G401 (cell line): ENCODE measurements around the gene HSPBP1. TPM values are rescaled to one million over a fixed set of nuclear protein-coding genes. Genes with fewer than 3 reads are reported as not detected.

Source experiments
- DNase-seq: peaks from one replicate; pipeline ENCODE4 v3.0.0-alpha.2; 2015; ENCODE audit warnings: low spot score
- in situ Hi-C: cut with HindIII; loops from 2 replicates; pipeline ENCODE4 v1.10.0; 2016; ENCODE audit warnings: low sequenced_read_pairs, mixed read lengths
- total RNA-seq: library from RNA; depleted of rRNA; stranded (reverse); fragments of >200 nt; shearing (Covaris generic); gene quantifications from 2 replicates; pipeline ENCODE4 v1.2.3, GENCODE V29; 2014

HSPBP1 gene
- total RNA-seq, 1 experiment from 2014 or later = 89.1 TPM

GRCh38 chr19:55278391-55279135 lies 1.3 kb downstream of the HSPBP1 start:
- in situ Hi-C loops = no loop called here
- DNase-seq = no peak

- in situ Hi-C loops = no loop called here
- DNase-seq = no peak
These were observed 2.4 kb downstream of the HSPBP1 start for GRCh38 chr19:55277494-55277893.

- no peak for DNase-seq
- in situ Hi-C loops = no loop called here
These were observed 3.0 kb downstream of the HSPBP1 start for GRCh38 chr19:55276720-55277430.

- in situ Hi-C loops = no loop called here
These were observed 3.8 kb downstream of the HSPBP1 start for GRCh38 chr19:55275851-55276719.

GRCh38 chr19:55273978-55274707 lies 5.8 kb downstream of the HSPBP1 start:
- no peak for DNase-seq
- in situ Hi-C loops = no loop called here

More at GRCh38 chr19:55275851-55276719, 3.8 kb downstream of the HSPBP1 start:
- DNase-seq = no peak

GRCh38 chr19:55272142-55272541 lies 7.8 kb downstream of the HSPBP1 start:
- in situ Hi-C loops = no loop called here
- DNase-seq = no peak

GRCh38 chr19:55270172-55270942 lies 9.6 kb downstream of the HSPBP1 start:
- in situ Hi-C loops = no loop called here

GRCh38 chr19:55269299-55269698 lies 10.6 kb downstream of the HSPBP1 start:
- DNase-seq = no peak
- in situ Hi-C loops = no loop called here

More at GRCh38 chr19:55270172-55270942, 9.6 kb downstream of the HSPBP1 start:
- no peak for DNase-seq

- no peak for DNase-seq
- in situ Hi-C loops = no loop called here
These were observed 13.1 kb downstream of the HSPBP1 start for GRCh38 chr19:55266840-55267239.

- in situ Hi-C loops = no loop called here
- DNase-seq = no peak
These were observed 13.5 kb downstream of the HSPBP1 start for GRCh38 chr19:55266404-55266803.

GRCh38 chr19:55265723-55266386 lies 14.1 kb downstream of the HSPBP1 start:
- in situ Hi-C loops = no loop called here
- no peak for DNase-seq

- no peak for DNase-seq
- in situ Hi-C loops = no loop called here
These were observed 14.7 kb downstream of the HSPBP1 start for GRCh38 chr19:55265173-55265572.

GRCh38 chr19:55264531-55264930 lies 15.4 kb downstream of the HSPBP1 start:
- DNase-seq = no peak
- in situ Hi-C loops = no loop called here

- in situ Hi-C loops = no loop called here
- DNase-seq = no peak
These were observed 17.6 kb downstream of the HSPBP1 start for GRCh38 chr19:55262359-55262758.

GRCh38 chr19:55261671-55262126 lies 18.2 kb downstream of the HSPBP1 start:
- DNase-seq = no peak
- in situ Hi-C loops = no loop called here

- in situ Hi-C loops = loop anchor here (10.0 kb wide), 1 partner anchor 155 kb away; no protein-coding TSS in a partner anchor
- DNase-seq = no peak
These were observed 20.2 kb downstream of the HSPBP1 start for GRCh38 chr19:55259540-55260210.
